Measurements from ENCODE around the gene CRADD. TPM values are rescaled to one million over a fixed set of nuclear protein-coding genes. Genes with fewer than 3 reads are reported as not detected.

The CRADD gene
- total RNA-seq, 2 donors from 2014 or later: 27.2 to 75.2 TPM

- TF ChIP-seq CTCF (IDR thresholded peaks at IDR 0.05) (no peak), POLR2A (IDR thresholded peaks at IDR 0.05) (no peak)
- Histone ChIP-seq H3K4me1 (peaks cover 26% of the 10 kb centered on the region), H3K9me3 (no peaks in the 10 kb centered on the region), H3K27me3 (no peaks in the 10 kb centered on the region), H3K27ac (no peak overlapping the region), H3K4me3 (no peak overlapping the region), H3K36me3 (replicated peaks in 1 of 2; ENCODE audit: insufficient read depth in 1 of 2, low read depth in 2 of 2) (no peaks in the 10 kb centered on the region)
- DNase-seq: no peak
- WGBS, 2 donors: 68 to 77% methylated on average over 3 of the region's 3 CpGs
- no peak for ATAC-seq
- intact Hi-C loops (cut with DNase I): no loop called here
Observed at GRCh38 chr12:93762059-93762719, 85.0 kb downstream of the CRADD start.

DNA sequence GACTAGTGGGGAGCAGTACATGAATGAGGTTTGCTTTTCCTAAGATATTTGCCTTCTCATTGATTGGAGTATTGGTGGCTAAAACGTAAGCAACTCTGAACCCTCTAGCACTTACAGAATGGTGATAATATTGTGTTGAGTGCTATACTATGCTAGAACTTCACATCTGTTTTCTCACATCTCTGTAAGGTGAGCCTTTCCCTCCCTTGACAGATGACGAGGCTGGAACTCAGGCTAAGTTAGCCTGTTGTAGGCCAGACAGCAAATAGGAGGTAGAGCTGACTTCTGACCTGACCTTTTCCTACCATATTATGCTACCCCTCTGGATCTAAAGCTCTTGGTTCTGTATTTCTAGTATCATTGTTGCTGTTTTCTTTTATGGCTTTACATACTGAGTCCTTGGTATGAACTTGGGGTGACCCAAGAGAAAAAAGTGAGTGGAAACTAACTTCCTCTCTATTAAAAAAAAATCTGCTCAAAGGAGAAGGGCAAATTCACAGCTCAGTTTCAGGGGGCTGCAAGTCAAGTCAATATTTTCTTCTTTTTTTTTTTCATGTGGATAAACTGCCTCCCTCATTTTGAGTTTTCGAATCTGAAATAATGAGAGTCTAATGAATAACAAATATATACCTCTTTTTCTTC lies 85.9 kb downstream of the CRADD start:
- H3K27ac ChIP-seq: no peak overlapping the region
- H3K27me3 ChIP-seq: no peaks in the 10 kb centered on the region
- no peaks in the 10 kb centered on the region for H3K36me3 ChIP-seq (replicated peaks in 1 of 2; ENCODE audit: insufficient read depth in 1 of 2, low read depth in 2 of 2)
- DNase-seq (no peak), ATAC-seq (no peak)
- WGBS, 2 donors: 90 to 94% methylated on average over 3 of the region's 3 CpGs
- no peaks in the 10 kb centered on the region for H3K9me3 ChIP-seq
- no peak for TF ChIP-seq CTCF (IDR thresholded peaks at IDR 0.05)
- TF ChIP-seq POLR2A (IDR thresholded peaks at IDR 0.05): no peak
- no peak overlapping the region for H3K4me3 ChIP-seq
- peaks cover 30% of the 10 kb centered on the region for H3K4me1 ChIP-seq
- intact Hi-C loops (cut with DNase I): no loop called here

GRCh38 chr12:93763746-93764147 lies 86.6 kb downstream of the CRADD start:
- WGBS, 2 donors: 85 to 86% methylated on average over 3 of the region's 3 CpGs
- Histone ChIP-seq H3K4me3 (no peak overlapping the region), H3K27me3 (no peaks in the 10 kb centered on the region), H3K9me3 (no peaks in the 10 kb centered on the region), H3K27ac (no peak overlapping the region), H3K36me3 (replicated peaks in 1 of 2; ENCODE audit: insufficient read depth in 1 of 2, low read depth in 2 of 2) (no peaks in the 10 kb centered on the region), H3K4me1 (peaks cover 29% of the 10 kb centered on the region)
- DNase-seq (no peak), ATAC-seq (no peak)
- intact Hi-C loops (cut with DNase I): no loop called here
- no peak for TF ChIP-seq CTCF (IDR thresholded peaks at IDR 0.05)
- TF ChIP-seq POLR2A (IDR thresholded peaks at IDR 0.05): no peak

- ATAC-seq (no peak), DNase-seq (no peak)
- Histone ChIP-seq H3K36me3 (replicated peaks in 1 of 2; ENCODE audit: insufficient read depth in 1 of 2, low read depth in 2 of 2) (no peaks in the 10 kb centered on the region), H3K4me3 (no peak overlapping the region), H3K27ac (no peak overlapping the region), H3K27me3 (no peaks in the 10 kb centered on the region), H3K9me3 (no peaks in the 10 kb centered on the region), H3K4me1 (peaks cover 14% of the 10 kb centered on the region)
- intact Hi-C loops (cut with DNase I): no loop called here
- 6 to 20% methylated on average over 2 of the region's 2 CpGs for WGBS, 2 donors
- no peak for TF ChIP-seq POLR2A (IDR thresholded peaks at IDR 0.05)
- TF ChIP-seq CTCF (IDR thresholded peaks at IDR 0.05): no peak
Observed at GRCh38 chr12:93766371-93766770, 89.2 kb downstream of the CRADD start.

Data from body of pancreas (tissue), 4 donors.